ENCODE results near the gene NEGR1. TPM values are rescaled to one million over a fixed set of nuclear protein-coding genes. Genes with fewer than 3 reads are reported as not detected.
"Not testable (repeated sequence)": the region's sequence is repeated elsewhere in the genome, so short reads cannot be mapped to it uniquely, and the experiment has no call there.

The NEGR1 gene
- total RNA-seq, 2 experiments from 2014 or later = not detected

GRCh38 chr1:72280711-72281110 is 1.6 kb downstream of the NEGR1 start:
- POLR2A ChIA-PET = no interaction called here
- H3K9me3 Mint-ChIP-seq = no peaks in the 10 kb centered on the region
- H3K4me3 Mint-ChIP-seq = no peak overlapping the region
- no peak for DNase-seq
- H3K27me3 Mint-ChIP-seq = peaks cover 18% of the 10 kb centered on the region
- peaks cover 13% of the 10 kb centered on the region for H3K4me1 Mint-ChIP-seq
- no peaks in the 10 kb centered on the region for H3K36me3 Mint-ChIP-seq (ENCODE audit: low read depth)
- no peak overlapping the region for H3K27ac Mint-ChIP-seq
- CTCF ChIA-PET = no interaction called here

- Mint-ChIP-seq H3K27me3 (peaks cover 18% of the 10 kb centered on the region), H3K4me1 (peaks cover 13% of the 10 kb centered on the region), H3K27ac (no peak overlapping the region), H3K36me3 (ENCODE audit: low read depth) (no peaks in the 10 kb centered on the region), H3K4me3 (no peak overlapping the region), H3K9me3 (no peaks in the 10 kb centered on the region)
- no peak for DNase-seq
- ChIA-PET POLR2A (no interaction called here), CTCF (no interaction called here)
These were observed 2.2 kb downstream of the NEGR1 start for GRCh38 chr1:72280131-72280530.

GRCh38 chr1:72278461-72278860 is 3.9 kb downstream of the NEGR1 start:
- Mint-ChIP-seq H3K36me3 (ENCODE audit: low read depth) (no peaks in the 10 kb centered on the region), H3K4me3 (no peak overlapping the region), H3K27me3 (peaks cover 18% of the 10 kb centered on the region), H3K9me3 (no peaks in the 10 kb centered on the region), H3K27ac (no peak overlapping the region), H3K4me1 (peaks cover 13% of the 10 kb centered on the region)
- DNase-seq = no peak
- ChIA-PET POLR2A (no interaction called here), CTCF (no interaction called here)

DNA sequence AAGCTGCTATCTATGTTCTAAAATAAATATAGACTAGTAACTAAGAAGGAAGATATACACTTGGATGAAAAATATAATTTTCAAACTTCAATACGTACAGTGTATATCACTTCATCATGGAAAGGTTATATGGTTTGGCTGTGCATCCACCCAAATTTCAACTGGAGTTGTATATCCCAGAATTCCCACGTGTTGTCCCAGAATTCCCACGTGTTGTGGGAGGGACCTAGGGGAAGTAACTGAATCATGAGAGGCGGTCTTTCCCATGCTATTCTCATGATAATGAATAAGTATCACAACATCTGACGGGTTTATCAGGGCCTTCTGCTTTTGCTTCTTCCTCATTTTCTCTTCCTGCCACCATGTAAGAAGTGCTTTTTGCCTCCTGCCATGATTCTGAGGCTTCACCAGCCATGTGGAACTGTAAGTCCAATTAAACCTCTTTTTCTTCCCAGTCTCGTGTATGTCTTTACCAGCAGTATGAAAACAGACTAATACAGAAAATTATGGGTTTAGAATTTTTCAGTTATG is 10.7 kb downstream of the NEGR1 start:
- POLR2A ChIA-PET = no interaction called here
- no peak for DNase-seq
- Mint-ChIP-seq H3K27me3 (no peaks in the 10 kb centered on the region), H3K4me1 (no peaks in the 10 kb centered on the region), H3K36me3 (ENCODE audit: low read depth) (no peaks in the 10 kb centered on the region), H3K9me3 (no peaks in the 10 kb centered on the region), H3K27ac (no peak overlapping the region), H3K4me3 (no peak overlapping the region)
- CTCF ChIA-PET = no interaction called here

- POLR2A ChIA-PET = no interaction called here
- CTCF ChIA-PET = no interaction called here
These were observed 19.6 kb downstream of the NEGR1 start for GRCh38 chr1:72262735-72263134.

GRCh38 chr1:72253132-72253531 is 29.2 kb downstream of the NEGR1 start:
- no peak overlapping the region for H3K4me3 Mint-ChIP-seq
- no peaks in the 10 kb centered on the region for H3K4me1 Mint-ChIP-seq
- DNase-seq = no peak
- CTCF ChIA-PET = no interaction called here
- POLR2A ChIA-PET = no interaction called here
- H3K27ac Mint-ChIP-seq = no peak overlapping the region
- H3K9me3 Mint-ChIP-seq = no peaks in the 10 kb centered on the region
- no peaks in the 10 kb centered on the region for H3K36me3 Mint-ChIP-seq (ENCODE audit: low read depth)
- H3K27me3 Mint-ChIP-seq = no peaks in the 10 kb centered on the region

More at GRCh38 chr1:72262735-72263134, 19.6 kb downstream of the NEGR1 start:
- Mint-ChIP-seq H3K9me3 (no peaks in the 10 kb centered on the region), H3K4me1 (no peaks in the 10 kb centered on the region), H3K36me3 (ENCODE audit: low read depth) (no peaks in the 10 kb centered on the region), H3K4me3 (no peak overlapping the region), H3K27ac (no peak overlapping the region), H3K27me3 (no peaks in the 10 kb centered on the region)
- no peak for DNase-seq

DNA sequence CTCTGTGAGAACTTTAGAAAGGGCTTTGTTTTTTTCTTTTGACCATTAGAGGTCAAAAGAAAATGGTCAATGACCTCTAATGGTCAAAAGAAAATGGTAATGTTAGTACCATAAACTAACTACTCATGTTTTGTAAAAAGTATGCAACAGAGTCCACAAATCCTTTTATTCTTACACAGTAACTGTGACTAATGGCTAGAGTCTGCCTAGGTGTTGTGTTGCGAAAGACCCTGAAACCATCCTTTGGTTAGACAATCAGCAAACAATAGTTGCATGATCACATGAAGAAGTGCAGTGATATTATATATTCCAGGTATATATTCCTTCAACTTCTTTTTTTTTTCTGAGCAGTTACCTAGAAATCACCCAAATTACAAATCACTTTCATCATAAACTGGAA is 40.9 kb downstream of the NEGR1 start:
- CTCF ChIA-PET = no interaction called here
- Mint-ChIP-seq H3K4me1 (no peaks in the 10 kb centered on the region), H3K9me3 (no peaks in the 10 kb centered on the region), H3K4me3 (no peak overlapping the region), H3K27ac (no peak overlapping the region), H3K36me3 (ENCODE audit: low read depth) (no peaks in the 10 kb centered on the region), H3K27me3 (no peaks in the 10 kb centered on the region)
- POLR2A ChIA-PET = no interaction called here
- no peak for DNase-seq

DNA sequence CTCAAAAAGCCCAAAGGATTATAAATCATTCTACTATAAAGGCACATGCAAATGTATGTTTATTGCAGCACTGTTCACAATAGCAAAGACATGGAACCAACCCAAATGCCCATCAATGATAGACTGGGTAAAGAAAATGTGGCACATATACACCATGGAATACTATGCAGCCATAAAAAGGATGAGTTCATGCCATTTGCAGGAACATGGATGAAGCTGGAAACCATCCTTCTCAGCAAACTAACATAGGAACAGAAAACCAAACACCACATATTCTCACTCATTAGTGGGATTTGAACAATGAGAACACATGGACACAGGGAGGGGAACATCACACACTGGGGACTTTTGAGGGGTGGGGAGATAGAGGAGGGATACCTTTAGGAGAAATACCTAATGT is 46.4 kb downstream of the NEGR1 start:
- DNase-seq; H3K36me3 Mint-ChIP-seq (ENCODE audit: low read depth); H3K4me3 Mint-ChIP-seq; H3K27ac Mint-ChIP-seq; CTCF ChIA-PET; H3K9me3 Mint-ChIP-seq; H3K4me1 Mint-ChIP-seq; POLR2A ChIA-PET; H3K27me3 Mint-ChIP-seq: not testable (repeated sequence)

GRCh38 chr1:72235062-72235461 is 47.3 kb downstream of the NEGR1 start:
- H3K27ac Mint-ChIP-seq = no peak overlapping the region
- H3K4me1 Mint-ChIP-seq = no peaks in the 10 kb centered on the region

GRCh38 chr1:72230746-72231145 is 51.6 kb downstream of the NEGR1 start:
- H3K27ac Mint-ChIP-seq = no peak overlapping the region
- POLR2A ChIA-PET = no interaction called here
- H3K36me3 Mint-ChIP-seq (ENCODE audit: low read depth) = no peaks in the 10 kb centered on the region
- CTCF ChIA-PET = no interaction called here
- no peak overlapping the region for H3K4me3 Mint-ChIP-seq
- H3K9me3 Mint-ChIP-seq = peaks cover 5% of the 10 kb centered on the region
- no peaks in the 10 kb centered on the region for H3K4me1 Mint-ChIP-seq
- no peak for DNase-seq
- H3K27me3 Mint-ChIP-seq = no peaks in the 10 kb centered on the region

More at GRCh38 chr1:72235062-72235461, 47.3 kb downstream of the NEGR1 start:
- Mint-ChIP-seq H3K9me3 (peaks cover 5% of the 10 kb centered on the region), H3K4me3 (no peak overlapping the region), H3K27me3 (no peaks in the 10 kb centered on the region), H3K36me3 (ENCODE audit: low read depth) (no peaks in the 10 kb centered on the region)
- ChIA-PET CTCF (no interaction called here), POLR2A (no interaction called here)
- no peak for DNase-seq

GRCh38 chr1:72229893-72230292 is 52.4 kb downstream of the NEGR1 start:
- Mint-ChIP-seq H3K4me1 (no peaks in the 10 kb centered on the region), H3K27ac (no peak overlapping the region), H3K9me3 (peaks cover 5% of the 10 kb centered on the region), H3K27me3 (no peaks in the 10 kb centered on the region), H3K36me3 (ENCODE audit: low read depth) (no peaks in the 10 kb centered on the region), H3K4me3 (no peak overlapping the region)
- CTCF ChIA-PET = no interaction called here
- DNase-seq = no peak
- POLR2A ChIA-PET = no interaction called here

DNA sequence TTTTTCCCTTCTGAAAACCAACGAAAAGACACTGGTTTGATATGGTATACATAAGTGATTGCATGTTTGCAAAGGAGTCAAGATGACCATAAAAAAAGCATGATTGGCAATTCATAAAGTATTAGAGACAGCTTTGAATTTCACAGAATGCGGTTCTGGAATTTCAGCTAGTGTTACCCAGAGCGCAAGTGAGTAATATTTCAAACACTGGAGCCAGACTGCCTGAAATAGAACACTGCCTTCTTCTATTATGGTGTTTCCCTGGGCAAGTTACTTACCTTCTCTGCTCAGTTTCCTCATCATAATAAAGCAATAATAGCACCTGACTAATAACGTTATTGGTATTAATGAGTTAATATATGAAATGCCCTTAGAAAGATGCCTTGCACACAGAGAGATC is 54.7 kb downstream of the NEGR1 start:
- Mint-ChIP-seq H3K4me1 (no peaks in the 10 kb centered on the region), H3K36me3 (ENCODE audit: low read depth) (no peaks in the 10 kb centered on the region), H3K4me3 (no peak overlapping the region), H3K27ac (no peak overlapping the region), H3K27me3 (no peaks in the 10 kb centered on the region), H3K9me3 (no peaks in the 10 kb centered on the region)
- CTCF ChIA-PET = no interaction called here
- POLR2A ChIA-PET = no interaction called here
- DNase-seq = no peak

- CTCF ChIA-PET = no interaction called here
These were observed 57.8 kb downstream of the NEGR1 start for GRCh38 chr1:72224506-72224905.

DNA sequence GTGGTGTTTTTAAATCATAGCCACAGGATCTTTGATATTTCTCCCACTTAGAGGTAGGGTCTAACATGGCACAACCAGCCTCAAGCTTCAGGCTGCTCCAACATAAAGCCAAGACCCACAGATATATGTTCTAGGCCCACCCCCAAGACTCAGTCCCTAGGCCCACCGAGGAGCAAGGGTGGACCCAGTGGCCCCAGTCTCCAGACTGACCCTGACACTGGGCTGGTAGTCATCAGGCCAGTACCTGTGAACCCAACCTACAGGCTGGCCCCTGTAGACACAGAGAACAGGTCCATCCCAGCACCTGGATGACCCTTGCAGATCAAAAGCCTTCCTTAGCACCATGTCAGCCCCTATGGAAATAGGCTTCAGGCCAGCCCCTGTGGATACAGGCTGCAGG is 60.5 kb downstream of the NEGR1 start:
- CTCF ChIA-PET = no interaction called here
- no peaks in the 10 kb centered on the region for H3K4me1 Mint-ChIP-seq

More at GRCh38 chr1:72224506-72224905, 57.8 kb downstream of the NEGR1 start:
- POLR2A ChIA-PET = no interaction called here
- Mint-ChIP-seq H3K27me3 (no peaks in the 10 kb centered on the region), H3K27ac (no peak overlapping the region), H3K4me1 (no peaks in the 10 kb centered on the region), H3K9me3 (no peaks in the 10 kb centered on the region), H3K36me3 (ENCODE audit: low read depth) (no peaks in the 10 kb centered on the region), H3K4me3 (no peak overlapping the region)
- DNase-seq = no peak

More for the DNA sequence above, 60.5 kb downstream of the NEGR1 start:
- Mint-ChIP-seq H3K4me3 (no peak overlapping the region), H3K27ac (no peak overlapping the region), H3K27me3 (no peaks in the 10 kb centered on the region), H3K9me3 (no peaks in the 10 kb centered on the region), H3K36me3 (ENCODE audit: low read depth) (no peaks in the 10 kb centered on the region)
- DNase-seq = no peak
- POLR2A ChIA-PET = no interaction called here
